Ascending aorta (tissue), 2 donors: ENCODE measurements around the gene SLC23A3. TPM values are rescaled to one million over a fixed set of nuclear protein-coding genes. Genes with fewer than 3 reads are reported as not detected.
A peak's percentile ranks its signal among the peaks of the same experiment; 100 is the strongest.
"Not testable (repeated sequence)": the region's sequence is repeated elsewhere in the genome, so short reads cannot be mapped to it uniquely, and the experiment has no call there.

ENCODE experiments used
- DNase-seq, 2 donors: peaks; one replicate each; pipeline ENCODE4 v3.0.0-alpha.2; 2019; ENCODE audit warnings: low spot score in 2 of 2
- H3K27ac ChIP-seq, 2 donors: fragments of 200-600 bp; sonication (generic); one replicate each; pipeline ENCODE4 v1.5.1; 2016 to 2017; ENCODE audit warnings: mild to moderate bottlenecking in 1 of 2
- H3K27me3 ChIP-seq: fragments of 200-600 bp; sonication (generic); one replicate; pipeline ENCODE4 v1.5.1; 2017
- H3K36me3 ChIP-seq, 2 donors: fragments of 200-600 bp; sonication (generic); one replicate each; pipeline ENCODE4 v1.5.1; 2016
- H3K4me1 ChIP-seq, 2 donors: fragments of 200-600 bp; sonication (generic); one replicate each; pipeline ENCODE4 v1.5.1; 2016 to 2017; ENCODE audit warnings: mild to moderate bottlenecking in 1 of 2
- H3K4me3 ChIP-seq, 2 donors: fragments of 200-600 bp; sonication (generic); one replicate each; pipeline ENCODE4 v1.5.1; 2016 to 2017; ENCODE audit warnings: mild to moderate bottlenecking in 1 of 2
- H3K9me3 ChIP-seq, 2 donors: fragments of 200-600 bp; sonication (generic); one replicate each; pipeline ENCODE4 v1.5.1; 2016
- CTCF ChIP-seq, 3 experiments: fragments of 200-600 bp in 2 of 3; fragments of 450-650 bp in 1 of 3; sonication (generic) in 2 of 3; IDR thresholded peaks; one replicate each; pipeline ENCODE4 v1.5.1; 2016 to 2019; ENCODE audit warnings: antibody characterized with exemption in 3 of 3, mild to moderate bottlenecking in 1 of 3, moderate library complexity in 1 of 3
- intact Hi-C: fragments of 100-400 bp; cut with DNase I; formaldehyde crosslinking; loops from one replicate; pipeline ENCODE4 v1.15.1; 2023
- total RNA-seq: library from RNA; depleted of rRNA; stranded (reverse); fragments of >200 nt; gene quantifications from one replicate; pipeline ENCODE4 v1.1.0, GENCODE V29; 2016

Gene SLC23A3
- total RNA-seq, 1 donor from 2014 or later = 14.2 TPM

DNA sequence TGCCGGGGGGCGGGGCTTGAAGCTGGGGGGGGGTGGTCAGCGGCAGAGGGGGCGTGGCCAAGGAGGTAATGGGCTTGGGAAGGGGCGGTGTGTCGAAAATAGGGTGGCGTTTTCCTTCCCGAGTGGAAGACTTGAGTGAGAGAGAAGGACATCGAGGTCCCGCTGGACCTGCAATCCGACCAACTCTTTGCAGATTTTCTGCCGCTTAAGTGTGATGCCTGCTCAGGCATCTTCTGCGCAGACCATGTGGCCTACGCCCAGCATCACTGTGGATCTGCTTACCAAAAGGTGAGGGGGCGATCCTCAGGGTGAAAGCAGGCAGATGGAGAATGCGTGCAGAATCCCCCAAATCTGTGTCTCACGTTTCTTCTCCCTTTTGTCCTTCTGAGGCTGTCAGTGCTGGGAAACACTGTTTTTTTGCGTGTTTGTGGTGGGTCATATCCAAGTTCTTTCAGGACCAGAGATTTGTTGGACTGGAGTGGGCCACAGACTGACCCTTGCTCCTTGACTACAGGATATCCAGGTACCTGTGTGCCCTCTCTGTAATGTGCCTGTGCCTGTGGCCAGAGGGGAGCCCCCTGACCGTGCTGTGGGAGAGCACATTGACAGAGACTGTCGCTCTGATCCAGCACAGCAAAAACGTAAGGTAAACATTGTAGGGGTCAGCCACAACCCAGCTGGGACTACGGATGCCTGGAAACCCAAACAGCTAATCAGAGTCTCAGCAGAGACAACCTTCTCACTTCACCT, 37.5 kb upstream of the SLC23A3 start:
- Histone ChIP-seq H3K36me3 (peaks cover 22 to 28% of the 10 kb centered on the region in 2 donors), H3K9me3 (no peaks in the 10 kb centered on the region), H3K4me3 (peak overlapping the region; percentile 86 to 90), H3K27ac (peak overlapping the region; percentile 91 to 99), H3K4me1 (peaks cover 0 to 6% of the 10 kb centered on the region in 2 donors), H3K27me3 (no peaks in the 10 kb centered on the region)
- no peak for TF ChIP-seq CTCF (IDR thresholded peaks at IDR 0.05)
- peak in 1 of 2 donors; percentile 63 for DNase-seq
- intact Hi-C loops = loop anchor here (1.0 to 2.0 kb wide), 3 partner anchors 11 to 181 kb away; partner anchors contain the start of genes ABCB6 and DNAJB2

GRCh38 chr2:219206328-219207133, 36.7 kb upstream of the SLC23A3 start, which contains the start of gene ZFAND2B:
TSS of gene ZFAND2B (plus strand) at chr2:219206782. CDS start at chr2:219206988, 206 bp downstream.
- no peaks in the 10 kb centered on the region for H3K27me3 ChIP-seq
- H3K27ac ChIP-seq = peak within 1 kb of the TSS; percentile 91 to 99
- peaks cover 22 to 23% of the 10 kb centered on the region in 2 donors for H3K36me3 ChIP-seq
- H3K9me3 ChIP-seq = no peaks in the 10 kb centered on the region
- peak within 1 kb of the TSS; percentile 86 to 90 for H3K4me3 ChIP-seq
- DNase-seq = peak; percentile 83 to 97
- peak; percentile 9 to 34 (median 17) for TF ChIP-seq CTCF (IDR thresholded peaks at IDR 0.05)
- peaks cover 0 to 6% of the 10 kb centered on the region in 2 donors for H3K4me1 ChIP-seq
- intact Hi-C loops = loop anchor here (1.0 to 2.0 kb wide), 7 partner anchors 12 to 182 kb away; partner anchors contain the start of genes ABCB6, ANKZF1, ATG9A and DNAJB2

DNA sequence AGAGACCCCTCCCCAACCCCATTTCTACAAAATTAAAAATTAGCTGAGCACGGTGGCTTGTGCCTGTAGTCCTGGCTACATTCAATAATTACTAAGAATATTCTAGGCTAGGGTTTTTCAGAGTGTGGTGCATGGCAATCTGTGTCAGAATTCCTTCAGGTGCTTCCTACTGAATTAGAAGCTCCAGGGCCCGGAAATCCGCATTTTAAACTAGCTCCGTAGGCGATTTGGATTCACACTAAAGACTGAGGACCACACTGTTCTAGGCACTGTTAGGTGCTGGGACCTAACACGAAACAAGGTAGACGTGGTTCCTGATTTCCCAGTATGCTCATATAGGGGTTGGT, 36.1 kb upstream of the SLC23A3 start:
- peaks cover 0 to 6% of the 10 kb centered on the region in 2 donors for H3K4me1 ChIP-seq
- DNase-seq = no peak
- H3K36me3 ChIP-seq = peaks cover 22 to 23% of the 10 kb centered on the region in 2 donors
- no peaks in the 10 kb centered on the region for H3K27me3 ChIP-seq
- no peaks in the 10 kb centered on the region for H3K9me3 ChIP-seq
- peak overlapping the region; percentile 86 to 90 for H3K4me3 ChIP-seq
- H3K27ac ChIP-seq = peak overlapping the region; percentile 91 to 99
- no peak for TF ChIP-seq CTCF (IDR thresholded peaks at IDR 0.05)
- intact Hi-C loops = loop anchor here (1.0 to 2.0 kb wide), 6 partner anchors 23 to 183 kb away; partner anchors contain the start of genes ANKZF1, ATG9A, DNAJB2 and NHEJ1

DNA sequence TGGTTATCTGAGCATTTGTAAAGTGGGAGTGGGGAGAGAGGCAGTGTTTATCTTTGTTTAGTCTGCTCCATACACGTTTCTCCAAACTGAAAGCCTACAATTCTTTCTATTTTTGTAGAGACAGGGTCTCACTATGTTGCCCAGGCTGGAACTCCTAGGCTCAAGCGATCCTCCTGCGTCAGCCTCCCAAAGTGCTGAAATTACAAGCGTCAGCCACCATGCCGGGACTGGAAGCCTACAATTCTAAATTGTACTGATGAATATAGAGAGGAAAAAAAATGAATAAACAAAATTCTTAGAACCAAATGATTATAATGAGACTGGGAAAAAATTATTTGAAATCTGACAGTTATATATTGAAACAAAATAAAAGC, 35.3 kb upstream of the SLC23A3 start:
- TF ChIP-seq CTCF (IDR thresholded peaks at IDR 0.05) = no peak
- Histone ChIP-seq H3K27ac (no peak overlapping the region), H3K9me3 (no peaks in the 10 kb centered on the region), H3K36me3 (peaks cover 15 to 18% of the 10 kb centered on the region in 2 donors), H3K4me3 (no peak overlapping the region), H3K27me3 (no peaks in the 10 kb centered on the region), H3K4me1 (peaks cover 0 to 6% of the 10 kb centered on the region in 2 donors)
- DNase-seq = peak in 1 of 2 donors; percentile 31
- intact Hi-C loops = no loop called here

- Histone ChIP-seq H3K27ac (no peak overlapping the region), H3K9me3 (no peaks in the 10 kb centered on the region), H3K4me1 (peaks cover 0 to 6% of the 10 kb centered on the region in 2 donors), H3K27me3 (no peaks in the 10 kb centered on the region), H3K36me3 (peaks cover 13 to 15% of the 10 kb centered on the region in 2 donors), H3K4me3 (no peak overlapping the region)
- DNase-seq = peak in 1 of 2 donors; percentile 55
- intact Hi-C loops = no loop called here
- no peak for TF ChIP-seq CTCF (IDR thresholded peaks at IDR 0.05)
These were observed 34.8 kb upstream of the SLC23A3 start for GRCh38 chr2:219204425-219205164.

GRCh38 chr2:219201331-219201730, 31.5 kb upstream of the SLC23A3 start:
- peak in 1 of 2 donors; percentile 11 for DNase-seq
- H3K4me1 ChIP-seq, H3K27me3 ChIP-seq, H3K9me3 ChIP-seq, intact Hi-C loops, H3K36me3 ChIP-seq, H3K4me3 ChIP-seq, H3K27ac ChIP-seq: not testable (repeated sequence)

- H3K36me3 ChIP-seq, intact Hi-C loops, H3K4me3 ChIP-seq, H3K27me3 ChIP-seq, H3K9me3 ChIP-seq, H3K27ac ChIP-seq, H3K4me1 ChIP-seq: not testable (repeated sequence)
- DNase-seq = peak in 1 of 2 donors; percentile 40
These were observed 30.9 kb upstream of the SLC23A3 start for GRCh38 chr2:219200502-219201326.
